Neuronal stem cell (in vitro differentiated cells): ENCODE data around the gene PKDREJ.

Experiments
- DNase-seq: peaks from one replicate; pipeline ENCODE4 v3.0.0-alpha.2; 2013; ENCODE audit warnings: low spot score
- H2AFZ ChIP-seq: one replicate; pipeline ENCODE4 v1.6.1; 2013; ENCODE audit warnings: mild to moderate bottlenecking, low read length, inconsistent platforms
- H2AK5ac ChIP-seq: 2 replicates; pipeline ENCODE4 v1.6.1; 2013; ENCODE audit warnings: low read depth, mild to moderate bottlenecking, inconsistent platforms, low read length, moderate library complexity, mixed read lengths
- H2BK120ac ChIP-seq: 2 replicates; pipeline ENCODE4 v1.6.1; 2013; ENCODE audit warnings: low read depth, mild to moderate bottlenecking, inconsistent platforms, low read length, moderate library complexity, mixed read lengths
- H2BK12ac ChIP-seq: one replicate; pipeline ENCODE4 v1.6.1; 2013; ENCODE audit warnings: low read length, inconsistent platforms
- H2BK15ac ChIP-seq: 2 replicates; pipeline ENCODE4 v1.6.1; 2013; ENCODE audit warnings: mild to moderate bottlenecking, low read length, inconsistent platforms, mixed read lengths
- H2BK5ac ChIP-seq: one replicate; pipeline ENCODE4 v1.6.1; 2013; ENCODE audit warnings: inconsistent platforms, mild to moderate bottlenecking, low read length, moderate library complexity
- H3K14ac ChIP-seq: one replicate; pipeline ENCODE4 v1.6.1; 2013; ENCODE audit warnings: low read length, inconsistent platforms
- H3K18ac ChIP-seq: 2 replicates; pipeline ENCODE4 v1.6.1; 2013; ENCODE audit warnings: low read length, inconsistent platforms
- H3K23ac ChIP-seq: 2 replicates; pipeline ENCODE4 v1.6.1; 2013; ENCODE audit warnings: low read depth, mild to moderate bottlenecking, mixed read lengths, low read length, inconsistent platforms; ENCODE audit not compliant: poor library complexity
- H3K27ac ChIP-seq: replicated peaks from 3 replicates; pipeline ENCODE4 v1.5.1; 2013; ENCODE audit warnings: low read length, inconsistent platforms
- H3K27me3 ChIP-seq, 3 experiments: 2 replicates each; pipeline ENCODE4 v1.6.1; 2013; ENCODE audit warnings: low read length in 3 of 3, mild to moderate bottlenecking in 2 of 3, inconsistent platforms in 1 of 3, low read depth in 1 of 3, mixed read lengths in 1 of 3, moderate library complexity in 1 of 3; ENCODE audit not compliant: control insufficient read depth in 3 of 3, insufficient read depth in 3 of 3
- H3K36me3 ChIP-seq, 2 donors: replicated peaks in 1 of 2; 2 replicates each; pipeline ENCODE4 v1.6.1; 2013; ENCODE audit warnings: low read length in 2 of 2; ENCODE audit not compliant: control insufficient read depth in 2 of 2, insufficient read depth in 2 of 2
- H3K4ac ChIP-seq: 2 replicates; pipeline ENCODE4 v1.6.1; 2013; ENCODE audit warnings: inconsistent platforms, mild to moderate bottlenecking, low read length, moderate library complexity
- H3K4me1 ChIP-seq, 2 donors: 1 replicate in 1 of 2; 2 replicates in 1 of 2; pipeline ENCODE4 v1.6.1; 2013; ENCODE audit warnings: low read length in 2 of 2, low read depth in 1 of 2; ENCODE audit not compliant: control insufficient read depth in 2 of 2, insufficient read depth in 1 of 2
- H3K4me2 ChIP-seq: one replicate; pipeline ENCODE4 v1.6.1; 2013; ENCODE audit warnings: mild to moderate bottlenecking, low read length, inconsistent platforms; ENCODE audit not compliant: insufficient read depth, poor library complexity, severe bottlenecking
- H3K4me3 ChIP-seq, 2 donors: 2 replicates each; pipeline ENCODE4 v1.5.1; 2013; ENCODE audit warnings: low read length in 2 of 2, mild to moderate bottlenecking in 2 of 2, inconsistent platforms in 1 of 2, moderate library complexity in 1 of 2
- H3K79me1 ChIP-seq: one replicate; pipeline ENCODE4 v1.6.1; 2013; ENCODE audit warnings: low read depth, mild to moderate bottlenecking, inconsistent platforms, low read length, moderate library complexity
- H3K9ac ChIP-seq: one replicate; pipeline ENCODE4 v1.6.1; 2013; ENCODE audit warnings: mild to moderate bottlenecking, low read depth, low read length, inconsistent platforms; ENCODE audit not compliant: poor library complexity
- H3K9me3 ChIP-seq, 2 donors: replicated peaks in 1 of 2; 2 replicates each; pipeline versions ENCODE3 to v1.6.1; 2013; ENCODE audit warnings: low read length in 2 of 2, mild to moderate bottlenecking in 2 of 2, inconsistent platforms in 1 of 2, low read depth in 1 of 2, mixed read lengths in 1 of 2, moderate library complexity in 1 of 2; ENCODE audit not compliant: control insufficient read depth in 2 of 2, insufficient read depth in 1 of 2
- H4K8ac ChIP-seq: one replicate; pipeline ENCODE4 v1.6.1; 2013; ENCODE audit warnings: low read depth, mild to moderate bottlenecking, inconsistent platforms, low read length, moderate library complexity
- H4K91ac ChIP-seq: one replicate; pipeline ENCODE4 v1.6.1; 2013; ENCODE audit warnings: low read length, low read depth, mild to moderate bottlenecking, inconsistent platforms; ENCODE audit not compliant: poor library complexity
- WGBS, 2 donors: extraction: QIAGEN DNeasy Blood & Tissue Kit; methylation state at CpG; one replicate each; pipeline ENCODE4 v1.1.7; 2013; ENCODE audit warnings: missing lambda C conversion rate in 2 of 2, mixed read lengths in 1 of 2; ENCODE audit not compliant: insufficient read length in 2 of 2, insufficient replicate concordance in 1 of 2; ENCODE audit errors: extremely low coverage in 2 of 2; 5-methylcytosine and 5-hydroxymethylcytosine counted together

PKDREJ gene

GRCh38 chr22:46224898-46225290 is 38.2 kb downstream of the PKDREJ start:
- Histone ChIP-seq H3K36me3 (peaks cover 0 to 6% of the 10 kb centered on the region in 2 donors), H2BK120ac (no peak overlapping the region), H3K4ac (no peak overlapping the region), H2AFZ (peak overlapping the region; percentile 80), H3K4me2 (no peak overlapping the region), H3K4me1 (peaks cover 1 to 4% of the 10 kb centered on the region in 2 donors), H2BK15ac (no peak overlapping the region), H2BK5ac (no peak overlapping the region), H3K79me1 (no peaks in the 10 kb centered on the region), H2AK5ac (no peak overlapping the region), H3K18ac (no peak overlapping the region), H2BK12ac (no peak overlapping the region), H3K9me3 (peaks cover 0 to 6% of the 10 kb centered on the region in 2 donors), H4K8ac (no peak overlapping the region), H3K4me3 (no peak overlapping the region), H3K23ac (peak overlapping the region; percentile 67), H3K27ac (no peak overlapping the region), H3K14ac (no peak overlapping the region), H3K9ac (no peak overlapping the region), H4K91ac (no peak overlapping the region), H3K27me3 (peaks cover 0 to 6% (median 0%) of the 10 kb centered on the region in 3 experiments)
- no peak for DNase-seq
- WGBS, 2 donors: no CpG with 5 or more reads among the region's 10 CpGs

GRCh38 chr22:46224044-46224897 is 38.9 kb downstream of the PKDREJ start:
- peaks cover 0 to 6% (median 0%) of the 10 kb centered on the region in 3 experiments for H3K27me3 ChIP-seq
- no peak overlapping the region for H2BK15ac ChIP-seq
- peak overlapping the region; percentile 30 for H3K9ac ChIP-seq
- no peak overlapping the region for H3K18ac ChIP-seq
- H4K91ac ChIP-seq: no peak overlapping the region
- H2BK120ac ChIP-seq: no peak overlapping the region
- no peaks in the 10 kb centered on the region for H3K79me1 ChIP-seq
- H3K36me3 ChIP-seq: peaks cover 0 to 6% of the 10 kb centered on the region in 2 donors
- no peak overlapping the region for H3K23ac ChIP-seq
- H3K4me2 ChIP-seq: no peak overlapping the region
- peaks cover 0 to 6% of the 10 kb centered on the region in 2 donors for H3K9me3 ChIP-seq
- no peak overlapping the region for H2BK12ac ChIP-seq
- no CpG with 5 or more reads among the region's 23 CpGs for WGBS, 2 donors
- H3K4ac ChIP-seq: no peak overlapping the region
- H3K27ac ChIP-seq: no peak overlapping the region
- H3K14ac ChIP-seq: no peak overlapping the region
- peak overlapping the region; percentile 80 for H2AFZ ChIP-seq
- H3K4me1 ChIP-seq: peaks cover 1 to 4% of the 10 kb centered on the region in 2 donors
- H4K8ac ChIP-seq: no peak overlapping the region
- H3K4me3 ChIP-seq: no peak overlapping the region
- H2BK5ac ChIP-seq: no peak overlapping the region
- no peak for DNase-seq
- no peak overlapping the region for H2AK5ac ChIP-seq

GRCh38 chr22:46220921-46221320 is 42.2 kb downstream of the PKDREJ start:
- H4K8ac ChIP-seq: no peak overlapping the region
- no peak overlapping the region for H2BK15ac ChIP-seq
- no peak overlapping the region for H3K4me2 ChIP-seq
- no peak overlapping the region for H2BK120ac ChIP-seq
- peaks cover 1 to 4% of the 10 kb centered on the region in 2 donors for H3K4me1 ChIP-seq
- peaks cover 0 to 6% (median 0%) of the 10 kb centered on the region in 3 experiments for H3K27me3 ChIP-seq
- peaks cover 0 to 6% of the 10 kb centered on the region in 2 donors for H3K36me3 ChIP-seq
- H3K79me1 ChIP-seq: peaks cover 1% of the 10 kb centered on the region
- no peak overlapping the region for H3K23ac ChIP-seq
- no peak overlapping the region for H3K4ac ChIP-seq
- no peak overlapping the region for H2AK5ac ChIP-seq
- H2BK5ac ChIP-seq: no peak overlapping the region
- H2AFZ ChIP-seq: no peak overlapping the region
- no peak overlapping the region for H3K27ac ChIP-seq
- H3K4me3 ChIP-seq: no peak overlapping the region
- no CpG with 5 or more reads among the region's 5 CpGs for WGBS, 2 donors
- no peak for DNase-seq
- no peak overlapping the region for H3K14ac ChIP-seq
- no peak overlapping the region for H3K18ac ChIP-seq
- no peak overlapping the region for H3K9ac ChIP-seq
- H4K91ac ChIP-seq: no peak overlapping the region
- H3K9me3 ChIP-seq: peaks cover 0 to 6% of the 10 kb centered on the region in 2 donors
- H2BK12ac ChIP-seq: no peak overlapping the region

- Histone ChIP-seq H3K9me3 (no peaks in the 10 kb centered on the region), H3K27me3 (no peaks in the 10 kb centered on the region), H3K14ac (no peak overlapping the region), H3K36me3 (peaks cover 0 to 4% of the 10 kb centered on the region in 2 donors), H2BK120ac (no peak overlapping the region), H3K4me1 (peaks cover 0 to 4% of the 10 kb centered on the region in 2 donors), H3K18ac (no peak overlapping the region), H3K4me2 (no peak overlapping the region), H2AK5ac (no peak overlapping the region), H3K4me3 (no peak overlapping the region), H3K4ac (no peak overlapping the region), H2BK5ac (no peak overlapping the region), H2BK15ac (no peak overlapping the region), H3K9ac (no peak overlapping the region), H4K8ac (no peak overlapping the region), H3K23ac (no peak overlapping the region), H3K79me1 (peaks cover 1% of the 10 kb centered on the region), H2BK12ac (no peak overlapping the region), H3K27ac (no peak overlapping the region), H2AFZ (no peak overlapping the region), H4K91ac (no peak overlapping the region)
- WGBS, 2 donors: no CpG with 5 or more reads among the region's 10 CpGs
- no peak for DNase-seq
These were observed 43.5 kb downstream of the PKDREJ start for GRCh38 chr22:46219636-46220035.
